ENCODE results near the gene HERC2.
"Not testable (repeated sequence)": the region's sequence is repeated elsewhere in the genome, so short reads cannot be mapped to it uniquely, and the experiment has no call there.

The HERC2 gene

GRCh38 chr15:28123408-28124023, 198.5 kb downstream of the HERC2 start:
- H3K27me3 ChIP-seq: no peaks in the 10 kb centered on the region
- H3K4me3 ChIP-seq (ENCODE audit: low read depth, low read length): no peak overlapping the region
- H3K4me1 ChIP-seq: no peaks in the 10 kb centered on the region
- no peaks in the 10 kb centered on the region for H3K9me3 ChIP-seq
- peaks cover 50% of the 10 kb centered on the region for H3K36me3 ChIP-seq
- DNase-seq: peak; percentile 79
- TF ChIP-seq, protein P1, sequence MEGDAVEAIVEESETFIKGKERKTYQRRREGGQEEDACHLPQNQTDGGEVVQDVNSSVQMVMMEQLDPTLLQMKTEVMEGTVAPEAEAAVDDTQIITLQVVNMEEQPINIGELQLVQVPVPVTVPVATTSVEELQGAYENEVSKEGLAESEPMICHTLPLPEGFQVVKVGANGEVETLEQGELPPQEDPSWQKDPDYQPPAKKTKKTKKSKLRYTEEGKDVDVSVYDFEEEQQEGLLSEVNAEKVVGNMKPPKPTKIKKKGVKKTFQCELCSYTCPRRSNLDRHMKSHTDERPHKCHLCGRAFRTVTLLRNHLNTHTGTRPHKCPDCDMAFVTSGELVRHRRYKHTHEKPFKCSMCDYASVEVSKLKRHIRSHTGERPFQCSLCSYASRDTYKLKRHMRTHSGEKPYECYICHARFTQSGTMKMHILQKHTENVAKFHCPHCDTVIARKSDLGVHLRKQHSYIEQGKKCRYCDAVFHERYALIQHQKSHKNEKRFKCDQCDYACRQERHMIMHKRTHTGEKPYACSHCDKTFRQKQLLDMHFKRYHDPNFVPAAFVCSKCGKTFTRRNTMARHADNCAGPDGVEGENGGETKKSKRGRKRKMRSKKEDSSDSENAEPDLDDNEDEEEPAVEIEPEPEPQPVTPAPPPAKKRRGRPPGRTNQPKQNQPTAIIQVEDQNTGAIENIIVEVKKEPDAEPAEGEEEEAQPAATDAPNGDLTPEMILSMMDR (IDR thresholded peaks at IDR 0.05; ENCODE audit: low read depth, low read length): peak; percentile 84

DNA sequence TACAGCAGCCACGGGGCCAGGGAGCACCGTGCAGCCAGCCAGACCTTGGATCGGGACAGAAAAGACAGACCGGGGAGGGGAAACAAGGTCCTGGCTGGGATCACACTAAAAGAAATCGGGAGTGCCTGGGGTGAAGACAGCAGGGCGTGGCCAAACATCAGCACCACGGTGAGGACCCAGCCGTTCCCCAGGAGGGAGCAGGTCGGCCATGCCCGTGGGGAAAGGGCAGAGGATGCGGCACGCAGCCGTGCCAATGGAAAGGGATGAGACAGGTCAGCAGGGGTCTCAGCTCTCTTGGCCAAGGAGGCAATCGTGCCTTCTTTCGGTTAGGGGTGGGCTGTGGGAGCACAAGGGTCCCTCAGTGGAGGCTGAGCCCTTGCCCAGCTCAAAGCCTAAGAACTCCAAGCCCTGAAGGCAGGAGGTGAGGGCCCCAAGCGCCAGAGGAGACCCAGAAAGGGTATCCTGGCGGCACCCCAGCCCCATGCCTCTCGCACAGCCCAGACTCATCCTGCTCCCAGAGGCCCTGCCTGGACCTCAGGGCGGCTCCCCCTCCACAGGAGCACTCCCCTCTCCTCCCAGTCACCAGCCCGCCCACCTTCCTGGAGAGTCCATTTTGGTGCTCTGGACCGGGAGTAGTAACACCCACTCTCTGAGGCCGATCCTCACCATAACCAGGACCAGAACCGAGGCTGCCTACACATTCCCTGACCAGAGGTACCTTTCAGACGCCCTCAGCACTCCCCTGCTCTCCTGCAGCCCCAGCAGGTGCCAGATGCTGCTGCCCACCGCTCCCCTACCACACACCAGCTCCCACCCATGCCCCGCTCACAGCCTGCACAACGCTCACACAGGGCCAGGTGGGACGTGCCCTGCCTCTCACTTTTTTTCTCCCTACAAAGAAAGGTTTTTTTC, 199.7 kb downstream of the HERC2 start:
- TF ChIP-seq, protein P1 (IDR thresholded peaks at IDR 0.05; ENCODE audit: low read depth, low read length): no peak
- Histone ChIP-seq H3K27me3 (no peaks in the 10 kb centered on the region), H3K9me3 (no peaks in the 10 kb centered on the region), H3K36me3 (peaks cover 56% of the 10 kb centered on the region), H3K4me3 (ENCODE audit: low read depth, low read length) (no peak overlapping the region), H3K4me1 (no peaks in the 10 kb centered on the region)
- no peak for DNase-seq

GRCh38 chr15:28121577-28121976, 200.4 kb downstream of the HERC2 start:
- H3K4me1 ChIP-seq; H3K4me3 ChIP-seq (ENCODE audit: low read depth, low read length); H3K27me3 ChIP-seq; H3K9me3 ChIP-seq; DNase-seq: not testable (repeated sequence)
- H3K36me3 ChIP-seq: peaks cover 57% of the 10 kb centered on the region

DNA sequence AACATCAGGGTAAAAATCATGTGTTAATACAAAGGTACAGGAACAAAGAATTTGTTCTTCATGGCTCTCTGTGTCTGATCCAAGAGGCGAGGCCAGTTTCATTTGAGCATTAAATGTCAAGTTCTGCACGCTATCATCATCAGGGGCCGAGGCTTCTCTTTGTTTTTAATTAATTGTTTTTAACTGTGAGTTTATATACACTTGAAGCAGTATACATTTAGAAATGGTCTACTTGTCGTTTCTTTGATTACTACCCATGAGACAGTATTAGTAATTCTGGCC, 201.7 kb downstream of the HERC2 start:
- Histone ChIP-seq H3K4me1 (no peaks in the 10 kb centered on the region), H3K9me3 (no peaks in the 10 kb centered on the region), H3K36me3 (peaks cover 64% of the 10 kb centered on the region), H3K4me3 (ENCODE audit: low read depth, low read length) (no peak overlapping the region), H3K27me3 (no peaks in the 10 kb centered on the region)
- TF ChIP-seq, protein P1 (IDR thresholded peaks at IDR 0.05; ENCODE audit: low read depth, low read length): no peak
- no peak for DNase-seq

- TF ChIP-seq, protein P1 (IDR thresholded peaks at IDR 0.05; ENCODE audit: low read depth, low read length): no peak
- Histone ChIP-seq H3K4me3 (ENCODE audit: low read depth, low read length) (no peak overlapping the region), H3K36me3 (peaks cover 71% of the 10 kb centered on the region)
Measured at GRCh38 chr15:28118531-28118930, 203.4 kb downstream of the HERC2 start.

GRCh38 chr15:28118083-28118482, 203.9 kb downstream of the HERC2 start:
- Histone ChIP-seq H3K9me3 (no peaks in the 10 kb centered on the region), H3K27me3 (no peaks in the 10 kb centered on the region), H3K4me3 (ENCODE audit: low read depth, low read length) (no peak overlapping the region), H3K4me1 (no peaks in the 10 kb centered on the region), H3K36me3 (peaks cover 71% of the 10 kb centered on the region)
- DNase-seq: no peak
- TF ChIP-seq, protein P1 (IDR thresholded peaks at IDR 0.05; ENCODE audit: low read depth, low read length): no peak

More at GRCh38 chr15:28118531-28118930, 203.4 kb downstream of the HERC2 start:
- Histone ChIP-seq H3K9me3 (no peaks in the 10 kb centered on the region), H3K4me1 (no peaks in the 10 kb centered on the region), H3K27me3 (no peaks in the 10 kb centered on the region)
- no peak for DNase-seq
